ENCODE data around the gene MAP2. TPM values are rescaled to one million over a fixed set of nuclear protein-coding genes. Genes with fewer than 3 reads are reported as not detected.

MAP2 gene
- total RNA-seq, 1 donor from 2014 or later, result 6.9 TPM

- Mint-ChIP-seq H3K27ac (peak overlapping the region; percentile 55), H3K36me3 (no peaks in the 10 kb centered on the region), H3K4me1 (peaks cover 9% of the 10 kb centered on the region), H3K9me3 (peaks cover 6% of the 10 kb centered on the region), H3K4me3 (peak overlapping the region; percentile 83), H3K27me3 (ENCODE audit: low read depth) (peaks cover 7% of the 10 kb centered on the region)
- TF ChIP-seq CTCF (IDR thresholded peaks at IDR 0.05; ENCODE audit: unreplicated experiment), result no peak
- DNase-seq (ENCODE audit: low spot score in 2 of 2, unreplicated experiment in 2 of 2), result peak in 1 of 2 experiments; percentile 39
Measured at GRCh38 chr2:209424199-209424701, 403 bp downstream of the MAP2 start.

DNA sequence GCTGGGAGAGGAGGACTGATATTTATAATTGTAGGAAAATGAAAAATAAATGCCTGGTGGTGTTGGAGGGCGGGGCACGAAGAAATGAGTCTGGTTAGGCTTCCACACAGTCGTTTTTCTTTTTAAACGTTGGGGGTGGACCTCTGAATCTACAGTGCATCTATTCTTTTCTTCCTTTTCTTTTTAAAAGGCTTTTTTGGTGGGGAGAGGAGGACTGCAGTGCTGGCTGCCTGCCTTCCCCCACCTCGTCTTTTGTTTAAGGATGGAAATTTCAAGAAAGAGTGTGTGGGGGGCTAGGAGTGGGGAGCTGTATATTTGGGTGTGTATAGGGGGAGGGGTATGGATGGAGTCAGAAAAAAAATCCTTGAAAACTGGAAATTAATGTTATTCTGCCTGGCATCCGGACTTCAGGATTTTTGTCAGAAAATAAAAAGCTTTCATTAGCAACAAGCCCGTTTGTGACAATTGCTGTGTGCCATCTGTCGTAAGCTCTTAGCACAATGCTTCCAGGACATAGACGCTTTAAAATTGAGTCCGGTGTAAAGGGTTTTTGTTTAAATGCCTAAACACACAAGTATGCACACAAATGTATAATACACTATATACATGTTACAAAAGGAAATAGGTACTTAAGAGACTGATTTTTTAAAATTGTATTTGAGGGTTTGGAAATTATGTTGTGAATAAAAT lies 1.1 kb downstream of the MAP2 start:
- Mint-ChIP-seq H3K4me1 (peaks cover 9% of the 10 kb centered on the region), H3K27me3 (ENCODE audit: low read depth) (peaks cover 7% of the 10 kb centered on the region), H3K36me3 (no peaks in the 10 kb centered on the region), H3K9me3 (peaks cover 2% of the 10 kb centered on the region), H3K27ac (peak overlapping the region; percentile 6), H3K4me3 (peak overlapping the region; percentile 83)
- DNase-seq (ENCODE audit: low spot score in 2 of 2, unreplicated experiment in 2 of 2), result no peak
- TF ChIP-seq CTCF (IDR thresholded peaks at IDR 0.05; ENCODE audit: unreplicated experiment), result no peak

DNA sequence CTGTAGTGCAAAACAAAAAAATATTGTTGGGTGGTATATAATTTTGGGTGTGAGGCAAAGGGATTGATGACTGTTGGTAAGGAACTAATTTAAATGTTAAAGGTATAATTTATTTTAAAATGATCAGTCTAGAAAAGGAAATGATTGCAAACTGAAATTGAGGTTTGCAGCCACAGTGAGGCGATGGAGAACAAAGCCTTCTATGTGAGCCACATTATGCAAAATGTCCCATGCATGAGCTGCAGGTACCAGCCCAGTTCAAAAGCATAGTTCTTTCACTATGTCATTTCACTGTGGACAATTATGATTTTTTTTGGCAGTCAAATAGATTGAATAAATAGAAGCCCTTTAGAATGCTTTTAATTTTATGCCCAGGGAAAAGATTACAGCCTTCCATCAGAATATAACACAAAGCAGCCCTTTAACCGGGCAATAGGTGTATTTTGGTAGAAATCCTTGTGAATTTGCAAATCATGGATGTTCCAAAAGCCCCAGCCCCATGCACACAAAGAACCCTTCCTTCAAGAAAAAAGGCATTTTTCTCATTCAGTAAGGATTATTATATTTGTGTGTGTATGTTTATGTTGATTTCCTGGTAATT lies 1.7 kb downstream of the MAP2 start:
- H3K36me3 Mint-ChIP-seq, result no peaks in the 10 kb centered on the region
- no peak for DNase-seq (ENCODE audit: low spot score in 2 of 2, unreplicated experiment in 2 of 2)
- H3K4me1 Mint-ChIP-seq, result peaks cover 9% of the 10 kb centered on the region
- TF ChIP-seq CTCF (IDR thresholded peaks at IDR 0.05; ENCODE audit: unreplicated experiment), result no peak
- no peak overlapping the region for H3K4me3 Mint-ChIP-seq
- no peak overlapping the region for H3K27ac Mint-ChIP-seq
- H3K27me3 Mint-ChIP-seq (ENCODE audit: low read depth), result peaks cover 7% of the 10 kb centered on the region
- no peaks in the 10 kb centered on the region for H3K9me3 Mint-ChIP-seq

DNA sequence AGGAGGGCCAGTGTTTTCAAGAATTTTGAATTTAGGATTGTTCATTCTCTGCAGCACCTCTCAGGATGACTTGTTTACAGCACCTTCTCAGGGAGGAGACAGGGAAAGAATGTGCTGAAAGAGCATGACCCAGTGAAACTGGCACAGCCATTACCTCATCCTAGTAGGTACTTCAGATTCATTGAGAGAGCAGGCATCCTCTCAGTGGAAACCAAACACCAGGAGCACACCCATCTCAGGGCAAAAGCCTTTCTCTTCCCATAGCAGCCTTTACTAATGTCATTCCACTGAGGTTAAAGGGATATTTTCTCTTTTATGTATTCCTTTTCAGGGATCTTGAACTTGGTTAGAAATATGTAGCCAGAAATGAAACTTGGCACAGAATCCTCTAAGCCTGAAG lies 2.6 kb downstream of the MAP2 start:
- no peak for DNase-seq (ENCODE audit: low spot score in 2 of 2, unreplicated experiment in 2 of 2)
- H3K4me1 Mint-ChIP-seq, result peaks cover 9% of the 10 kb centered on the region
- no peak overlapping the region for H3K4me3 Mint-ChIP-seq
- H3K9me3 Mint-ChIP-seq, result no peaks in the 10 kb centered on the region
- peaks cover 7% of the 10 kb centered on the region for H3K27me3 Mint-ChIP-seq (ENCODE audit: low read depth)
- no peak overlapping the region for H3K27ac Mint-ChIP-seq
- no peak for TF ChIP-seq CTCF (IDR thresholded peaks at IDR 0.05; ENCODE audit: unreplicated experiment)
- no peaks in the 10 kb centered on the region for H3K36me3 Mint-ChIP-seq

- Mint-ChIP-seq H3K36me3 (no peaks in the 10 kb centered on the region), H3K4me3 (no peak overlapping the region), H3K9me3 (no peaks in the 10 kb centered on the region), H3K27ac (no peak overlapping the region), H3K4me1 (no peaks in the 10 kb centered on the region), H3K27me3 (ENCODE audit: low read depth) (no peaks in the 10 kb centered on the region)
- no peak for DNase-seq (ENCODE audit: low spot score in 2 of 2, unreplicated experiment in 2 of 2)
- no peak for TF ChIP-seq CTCF (IDR thresholded peaks at IDR 0.05; ENCODE audit: unreplicated experiment)
Measured at GRCh38 chr2:209431701-209432100, 7.9 kb downstream of the MAP2 start.
